Measurements from ENCODE around the gene BCAS3. TPM values are rescaled to one million over a fixed set of nuclear protein-coding genes. Genes with fewer than 3 reads are reported as not detected.

BCAS3 gene
- total and polyA plus RNA-seq, 12 donors, result 6.1 to 21.8 (median 17.2) TPM

DNA sequence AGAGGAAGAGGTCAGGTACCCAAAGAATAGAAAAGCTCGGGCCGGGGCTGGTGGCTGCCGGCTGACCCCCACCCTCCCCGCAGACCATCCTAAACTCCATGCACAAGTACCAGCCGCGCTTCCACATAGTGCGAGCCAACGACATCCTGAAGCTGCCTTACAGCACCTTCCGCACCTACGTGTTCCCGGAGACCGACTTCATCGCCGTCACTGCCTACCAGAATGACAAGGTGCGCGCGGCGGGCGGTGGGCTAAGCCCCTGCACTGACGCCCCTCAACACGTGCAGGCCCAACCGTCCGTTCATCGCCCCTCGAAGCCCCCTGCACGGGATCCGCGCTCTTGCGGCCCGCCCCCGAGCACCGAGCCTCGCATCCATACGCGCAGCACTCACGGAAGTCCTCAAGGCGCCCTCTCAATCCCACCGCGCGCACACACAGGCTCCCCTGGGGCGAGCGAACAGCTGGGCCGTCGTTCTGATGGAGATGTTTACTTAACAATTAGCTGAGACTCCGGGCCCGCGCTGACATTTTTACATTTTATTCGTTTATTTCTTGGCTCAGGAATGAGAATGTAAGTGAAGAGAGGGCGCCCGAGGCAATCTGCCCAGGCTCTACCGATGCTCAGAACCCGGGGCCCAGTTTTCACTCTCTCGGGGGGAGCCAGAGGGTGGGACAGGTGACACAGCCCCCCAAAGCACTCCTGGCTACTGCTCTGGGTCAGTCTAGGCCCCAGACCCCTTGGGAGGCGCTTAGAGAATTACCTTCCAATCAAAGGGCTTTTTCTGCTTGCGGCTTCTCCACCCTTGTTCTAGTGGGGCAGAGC, 725.5 kb downstream of the BCAS3 start:
- ATAC-seq (no peak), DNase-seq (no peak)
- WGBS, 2 donors, result 17 to 21% methylated on average over 55 of the region's 55 CpGs
- TF ChIP-seq, protein P1, sequence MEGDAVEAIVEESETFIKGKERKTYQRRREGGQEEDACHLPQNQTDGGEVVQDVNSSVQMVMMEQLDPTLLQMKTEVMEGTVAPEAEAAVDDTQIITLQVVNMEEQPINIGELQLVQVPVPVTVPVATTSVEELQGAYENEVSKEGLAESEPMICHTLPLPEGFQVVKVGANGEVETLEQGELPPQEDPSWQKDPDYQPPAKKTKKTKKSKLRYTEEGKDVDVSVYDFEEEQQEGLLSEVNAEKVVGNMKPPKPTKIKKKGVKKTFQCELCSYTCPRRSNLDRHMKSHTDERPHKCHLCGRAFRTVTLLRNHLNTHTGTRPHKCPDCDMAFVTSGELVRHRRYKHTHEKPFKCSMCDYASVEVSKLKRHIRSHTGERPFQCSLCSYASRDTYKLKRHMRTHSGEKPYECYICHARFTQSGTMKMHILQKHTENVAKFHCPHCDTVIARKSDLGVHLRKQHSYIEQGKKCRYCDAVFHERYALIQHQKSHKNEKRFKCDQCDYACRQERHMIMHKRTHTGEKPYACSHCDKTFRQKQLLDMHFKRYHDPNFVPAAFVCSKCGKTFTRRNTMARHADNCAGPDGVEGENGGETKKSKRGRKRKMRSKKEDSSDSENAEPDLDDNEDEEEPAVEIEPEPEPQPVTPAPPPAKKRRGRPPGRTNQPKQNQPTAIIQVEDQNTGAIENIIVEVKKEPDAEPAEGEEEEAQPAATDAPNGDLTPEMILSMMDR (IDR thresholded peaks at IDR 0.05), result no peak
- Histone ChIP-seq H3K27ac (peak overlapping the region; percentile 16 to 88 (median 80)), H3K27me3 (peaks cover 35 to 96% (median 93%) of the 10 kb centered on the region in 7 donors), H3K4me3 (peak overlapping the region; percentile 28 to 81 (median 66)), H3K9me3 (no peaks in the 10 kb centered on the region), H3K4me1 (peaks cover 13 to 64% (median 51%) of the 10 kb centered on the region in 9 donors), H3K36me3 (peaks cover 0 to 19% (median 0%) of the 10 kb centered on the region in 9 donors)
- intact Hi-C loops (cut with DNase I), result loop anchor here in 3 of 10 donors (5.0 to 10.0 kb wide), 3 partner anchors 678 to 688 kb away; no protein-coding TSS in a partner anchor

GRCh38 chr17:61403801-61404662, 726.4 kb downstream of the BCAS3 start:
- ATAC-seq, result no peak
- peak overlapping the region; percentile 37 to 81 (median 66) for H3K4me3 ChIP-seq
- 24% methylated on average over 66 of the region's 66 CpGs for WGBS, 2 donors

GRCh38 chr17:61404663-61404912, 726.9 kb downstream of the BCAS3 start:
- intact Hi-C loops (cut with DNase I), result loop anchor here in 3 of 10 donors (5.0 to 10.0 kb wide), 3 partner anchors 680 to 690 kb away; no protein-coding TSS in a partner anchor
- Histone ChIP-seq H3K36me3 (peaks cover 0 to 19% (median 0%) of the 10 kb centered on the region in 9 donors), H3K4me3 (peak overlapping the region; percentile 37 to 81 (median 66)), H3K27me3 (peaks cover 26 to 96% (median 90%) of the 10 kb centered on the region in 7 donors), H3K4me1 (peaks cover 10 to 61% (median 49%) of the 10 kb centered on the region in 9 donors), H3K9me3 (no peaks in the 10 kb centered on the region), H3K27ac (peak overlapping the region; percentile 67 to 88 (median 80))
- 11 to 21% methylated on average over 27 of the region's 27 CpGs for WGBS, 2 donors
- ATAC-seq, result no peak
- DNase-seq, result no peak
- TF ChIP-seq, protein P1 (IDR thresholded peaks at IDR 0.05), result no peak

More at GRCh38 chr17:61403801-61404662, 726.4 kb downstream of the BCAS3 start:
- intact Hi-C loops (cut with DNase I), result loop anchor here in 3 of 10 donors (5.0 to 10.0 kb wide), 3 partner anchors 679 to 689 kb away; no protein-coding TSS in a partner anchor
- TF ChIP-seq, protein P1 (IDR thresholded peaks at IDR 0.05), result no peak
- Histone ChIP-seq H3K36me3 (peaks cover 0 to 19% (median 0%) of the 10 kb centered on the region in 9 donors), H3K27me3 (peaks cover 31 to 96% (median 93%) of the 10 kb centered on the region in 7 donors), H3K4me1 (peaks cover 10 to 64% (median 53%) of the 10 kb centered on the region in 9 donors), H3K27ac (peak overlapping the region; percentile 67 to 88 (median 80)), H3K9me3 (no peaks in the 10 kb centered on the region)
- no peak for DNase-seq

All from heart right ventricle (tissue), 16 donors.